Mucosa of descending colon (tissue), 3 donors: ENCODE results near the gene CLASP2. TPM values are rescaled to one million over a fixed set of nuclear protein-coding genes. Genes with fewer than 3 reads are reported as not detected.

Experiments used
- ATAC-seq: fragments of 200-7000 bp; cut with Tn5 transposase; one replicate; pipeline ENCODE4 v1.9.1; 2020; ENCODE audit warnings: mild to moderate bottlenecking, moderate library complexity
- DNase-seq, 3 donors: peaks; one replicate each; pipeline ENCODE4 v3.0.0-alpha.2; 2020
- H3K36me3 ChIP-seq: fragments of 200-600 bp; one replicate; pipeline ENCODE4 v1.8.0; 2021; ENCODE audit warnings: low read depth, mild to moderate bottlenecking
- H3K4me1 ChIP-seq: fragments of 200-600 bp; one replicate; pipeline ENCODE4 v1.8.0; 2021; ENCODE audit warnings: low read depth, mild to moderate bottlenecking
- H3K4me3 ChIP-seq: fragments of 200-600 bp; one replicate; pipeline ENCODE4 v1.8.0; 2021; ENCODE audit warnings: mild to moderate bottlenecking
- H3K9me3 ChIP-seq: fragments of 200-600 bp; one replicate; pipeline ENCODE4 v1.8.0; 2021; ENCODE audit warnings: mild to moderate bottlenecking
- CTCF ChIP-seq: fragments of 200-600 bp; IDR thresholded peaks from one replicate; pipeline ENCODE4 v1.8.0; 2022; ENCODE audit warnings: antibody characterized with exemption, mild to moderate bottlenecking
- intact Hi-C, 2 donors: fragments of 100-400 bp; cut with DNase I in 1 of 2; cut with micrococcal nuclease in 1 of 2; formaldehyde crosslinking; loops; one replicate each; pipeline versions ENCODE4 v1.11.0 to v1.11.1; 2022; cut with DNase I, micrococcal nuclease
- total RNA-seq, 3 donors: library from RNA; stranded (reverse); fragmentation: NEBNext Ultra II Directional in 2 of 3; extraction: Animal tissue kit (Norgen Biotek cat#: 25700) in 2 of 3; gene quantifications; one replicate each; pipeline versions ENCODE4 v1.2.1 to v1.2.4, GENCODE V29; 2021 to 2023
- donor health status: DM: no; HTN: no; CAD: no; lungs with moderate emphysema.
- donor health status: DM: no; HTN: no; CAD: no.
- donor health status: DM: no; HTN: yes; CAD: no.

Gene CLASP2
- total RNA-seq, 3 donors from 2014 or later, result 33.6 to 66.6 (median 44.5) TPM

- TF ChIP-seq CTCF, result peak; percentile 39
- DNase-seq, result peak in 1 of 3 donors; percentile 22
- H3K36me3 ChIP-seq, result no peaks in the 10 kb centered on the region
- H3K4me1 ChIP-seq, result no peaks in the 10 kb centered on the region
- H3K9me3 ChIP-seq, result no peaks in the 10 kb centered on the region
- H3K4me3 ChIP-seq, result no peak overlapping the region
- intact Hi-C loops, result loop anchor here (5.0 to 10.0 kb wide), 3 partner anchors 81 to 151 kb away; partner anchors contain the start of gene CLASP2 (in 1 of the 2)
- ATAC-seq, result peak; percentile 42
These were observed 81.8 kb downstream of the CLASP2 start for GRCh38 chr3:33636125-33636850.

GRCh38 chr3:33634262-33634661 is 83.8 kb downstream of the CLASP2 start:
- Histone ChIP-seq H3K4me3 (no peak overlapping the region), H3K4me1 (no peaks in the 10 kb centered on the region), H3K36me3 (no peaks in the 10 kb centered on the region), H3K9me3 (no peaks in the 10 kb centered on the region)
- intact Hi-C loops, result loop anchor here in 1 of 2 donors (10.0 kb wide), 1 partner anchor 151 kb away; no protein-coding TSS in a partner anchor
- DNase-seq (no peak), ATAC-seq (peak; percentile 24)
- no peak for TF ChIP-seq CTCF

GRCh38 chr3:33629219-33629618 is 88.8 kb downstream of the CLASP2 start:
- no peaks in the 10 kb centered on the region for H3K4me1 ChIP-seq
- H3K9me3 ChIP-seq, result no peaks in the 10 kb centered on the region
- intact Hi-C loops, result no loop called here
- H3K36me3 ChIP-seq, result no peaks in the 10 kb centered on the region
- DNase-seq, result no peak
- TF ChIP-seq CTCF, result no peak
- ATAC-seq, result no peak
- H3K4me3 ChIP-seq, result no peak overlapping the region

GRCh38 chr3:33624756-33625155 is 93.3 kb downstream of the CLASP2 start:
- intact Hi-C loops, result no loop called here
- ATAC-seq (no peak), DNase-seq (no peak)
- no peaks in the 10 kb centered on the region for H3K36me3 ChIP-seq
- no peak overlapping the region for H3K4me3 ChIP-seq
- TF ChIP-seq CTCF, result no peak
- no peaks in the 10 kb centered on the region for H3K4me1 ChIP-seq
- no peaks in the 10 kb centered on the region for H3K9me3 ChIP-seq

GRCh38 chr3:33613041-33613440 is 105.0 kb downstream of the CLASP2 start:
- ATAC-seq, result no peak
- H3K9me3 ChIP-seq, result no peaks in the 10 kb centered on the region
- no peaks in the 10 kb centered on the region for H3K36me3 ChIP-seq
- no peak overlapping the region for H3K4me3 ChIP-seq
- intact Hi-C loops, result no loop called here
- H3K4me1 ChIP-seq, result no peaks in the 10 kb centered on the region
- TF ChIP-seq CTCF, result no peak
- DNase-seq, result no peak
